Forelimb muscle (tissue), 1 donor: ENCODE measurements around the gene TMPRSS7. TPM values are rescaled to one million over a fixed set of nuclear protein-coding genes. Genes with fewer than 3 reads are reported as not detected.
A peak's percentile ranks its signal among the peaks of the same experiment; 100 is the strongest.
"Not testable (repeated sequence)": the region's sequence is repeated elsewhere in the genome, so short reads cannot be mapped to it uniquely, and the experiment has no call there.

Source experiments
- DNase-seq: peaks from one replicate; pipeline ENCODE4 v3.0.0-alpha.2; 2013; ENCODE audit warnings: low read depth
- polyA plus RNA-seq: library from polyadenylated mRNA; unstranded; fragments of 120-200 nt; gene quantifications from one replicate; pipeline ENCODE4 v1.2.1, GENCODE V29; 2013; ENCODE audit not compliant: insufficient read length

The TMPRSS7 gene
- polyA plus RNA-seq, 1 donor: not detected

- DNase-seq: no peak
These were observed 26.6 kb downstream of the TMPRSS7 start for GRCh38 chr3:112061152-112061551.

- DNase-seq: not testable (repeated sequence)
These were observed 38.0 kb downstream of the TMPRSS7 start for GRCh38 chr3:112072387-112073060.

GRCh38 chr3:112074006-112074405 lies 39.5 kb downstream of the TMPRSS7 start:
- no peak for DNase-seq

- DNase-seq: no peak
These were observed 40.3 kb downstream of the TMPRSS7 start for GRCh38 chr3:112074616-112075497.

- no peak for DNase-seq
These were observed 43.9 kb downstream of the TMPRSS7 start for GRCh38 chr3:112078125-112079083.

GRCh38 chr3:112083239-112083638 lies 48.7 kb downstream of the TMPRSS7 start:
- DNase-seq: no peak

- DNase-seq: no peak
These were observed 50.6 kb downstream of the TMPRSS7 start for GRCh38 chr3:112084980-112085705.

GRCh38 chr3:112085735-112086075 lies 51.2 kb downstream of the TMPRSS7 start:
- no peak for DNase-seq

GRCh38 chr3:112086076-112086854 lies 51.7 kb downstream of the TMPRSS7 start, which contains the start of gene C3orf52:
TSS of gene C3orf52 (plus strand) at chr3:112086389. CDS start at chr3:112086408, 19 bp downstream.
- DNase-seq: peak; percentile 19

- no peak for DNase-seq
These were observed 52.5 kb downstream of the TMPRSS7 start for GRCh38 chr3:112086875-112087524.

- DNase-seq: no peak
These were observed 53.2 kb downstream of the TMPRSS7 start for GRCh38 chr3:112087746-112088145.

GRCh38 chr3:112088944-112089343 lies 54.4 kb downstream of the TMPRSS7 start:
- DNase-seq: no peak

GRCh38 chr3:112089956-112090886 lies 55.7 kb downstream of the TMPRSS7 start:
- DNase-seq: no peak

GRCh38 chr3:112090887-112091586 lies 56.5 kb downstream of the TMPRSS7 start:
- DNase-seq: no peak

GRCh38 chr3:112092496-112093179 lies 58.1 kb downstream of the TMPRSS7 start:
- no peak for DNase-seq

GRCh38 chr3:112093180-112093522 lies 58.6 kb downstream of the TMPRSS7 start:
- DNase-seq: no peak

- DNase-seq: no peak
These were observed 61.2 kb downstream of the TMPRSS7 start for GRCh38 chr3:112095731-112096130.

GRCh38 chr3:112096176-112096575 lies 61.6 kb downstream of the TMPRSS7 start:
- DNase-seq: no peak
